ENCODE data around the gene OTUB1. TPM values are rescaled to one million over a fixed set of nuclear protein-coding genes. Genes with fewer than 3 reads are reported as not detected.

Gene OTUB1
- total RNA-seq, 1 experiment from 2014 or later, result 136 TPM

DNA sequence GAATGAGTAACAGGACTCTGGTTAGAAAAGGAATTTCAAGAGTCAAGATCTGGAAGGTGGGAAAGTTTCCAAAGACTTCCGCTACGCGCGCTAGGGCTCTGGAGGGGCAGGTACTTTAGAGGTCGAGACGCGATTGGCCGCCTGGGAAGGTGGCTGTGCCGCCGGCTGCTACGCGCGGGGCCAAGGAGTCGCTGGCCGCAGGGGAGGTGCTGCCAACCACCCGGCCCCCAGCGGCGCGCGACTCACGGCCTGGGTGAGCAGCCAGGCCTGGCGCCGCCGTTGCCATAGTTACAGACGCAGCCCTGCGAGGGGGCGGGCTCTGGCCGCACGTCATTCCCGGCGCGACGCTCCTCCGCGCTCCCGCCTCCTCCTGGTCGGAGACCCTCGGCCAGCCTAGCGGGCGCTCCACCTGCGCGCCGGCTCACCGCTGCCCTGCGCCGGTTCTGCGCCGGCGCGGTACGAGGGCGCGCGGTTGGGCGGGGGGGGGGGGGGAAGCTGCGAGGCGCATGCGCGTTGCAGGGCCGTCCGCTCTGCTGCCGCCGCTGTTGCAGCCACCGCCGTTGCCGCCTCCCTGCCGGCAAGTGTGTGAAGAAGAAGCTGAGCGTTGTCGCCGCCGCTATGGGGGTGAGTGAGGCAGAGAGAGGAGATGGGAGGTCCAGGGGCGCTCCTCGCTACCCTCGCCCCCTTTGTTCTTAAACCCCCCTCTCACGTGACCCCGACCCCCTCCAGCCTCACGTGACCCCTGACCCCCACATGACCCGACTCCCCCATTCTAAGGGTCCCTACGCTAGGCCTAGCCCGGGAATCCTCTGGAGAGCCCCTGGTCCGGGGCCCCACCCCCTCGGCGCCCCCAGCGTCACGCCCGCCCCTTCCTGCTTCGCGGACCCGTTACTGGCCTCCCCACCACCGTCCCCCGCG, 47.5 kb upstream of the OTUB1 start, which contains the start of gene NAA40:
Gene NAA40, plus strand, starts transcription at position 524 of the 918 bp plus-strand sequence. Its CDS starts 95 bp downstream, at position 619.
- Histone ChIP-seq H3K36me3 (ENCODE audit: insufficient read depth, low read length, poor library complexity, severe bottlenecking) (no peaks in the 10 kb centered on the region), H3K27me3 (replicated peaks; ENCODE audit: insufficient read depth, low read depth, low read length, poor library complexity) (no peaks in the 10 kb centered on the region), H3K4me3 (ENCODE audit: low read depth, low read length, poor library complexity, severe bottlenecking) (peak within 1 kb of the TSS; percentile 97), H3K4me1 (ENCODE audit: insufficient read depth, low read length, poor library complexity, severe bottlenecking) (peaks cover 7% of the 10 kb centered on the region), H3K9me3 (ENCODE audit: low read depth, low read length, poor library complexity, severe bottlenecking) (no peaks in the 10 kb centered on the region), H3K27ac (ENCODE audit: low read depth, low read length, poor library complexity, severe bottlenecking) (peak within 1 kb of the TSS; percentile 85)
- intact Hi-C loops (cut with micrococcal nuclease; ENCODE audit: unreplicated experiment), result no loop called here
- POLR2A ChIA-PET (ENCODE audit: low non-redundant PET), result interaction anchor here (0.6 kb wide), 1 partner anchor 1097 kb away, joined by 3 read pairs; no protein-coding TSS in a partner anchor
- CTCF ChIA-PET, result interaction anchor here (0.8 kb wide), 1 partner anchor 354 kb away, joined by 7 read pairs; no protein-coding TSS in a partner anchor
- peak; percentile 97 for DNase-seq (ENCODE audit: low spot score)
- no TSS peak for BruUV-seq (replicated peaks)
- no peak for TF ChIP-seq EZH2 (IDR thresholded peaks at IDR 0.05; ENCODE audit: borderline replicate concordance, low read depth, low read length, poor library complexity, severe bottlenecking)

- Histone ChIP-seq H3K4me1 (ENCODE audit: insufficient read depth, low read length, poor library complexity, severe bottlenecking) (peaks cover 7% of the 10 kb centered on the region), H3K27me3 (replicated peaks; ENCODE audit: insufficient read depth, low read depth, low read length, poor library complexity) (no peaks in the 10 kb centered on the region), H3K27ac (ENCODE audit: low read depth, low read length, poor library complexity, severe bottlenecking) (peak overlapping the region; percentile 85), H3K4me3 (ENCODE audit: low read depth, low read length, poor library complexity, severe bottlenecking) (peak overlapping the region; percentile 97), H3K9me3 (ENCODE audit: low read depth, low read length, poor library complexity, severe bottlenecking) (no peaks in the 10 kb centered on the region), H3K36me3 (ENCODE audit: insufficient read depth, low read length, poor library complexity, severe bottlenecking) (no peaks in the 10 kb centered on the region)
- no TSS peak for BruUV-seq (replicated peaks)
- ChIA-PET POLR2A (ENCODE audit: low non-redundant PET) (no interaction called here), CTCF (interaction anchor here (0.8 kb wide), 1 partner anchor 353 kb away, joined by 7 read pairs; no protein-coding TSS in a partner anchor)
- peak; percentile 38 for DNase-seq (ENCODE audit: low spot score)
- intact Hi-C loops (cut with micrococcal nuclease; ENCODE audit: unreplicated experiment), result no loop called here
- no peak for TF ChIP-seq EZH2 (IDR thresholded peaks at IDR 0.05; ENCODE audit: borderline replicate concordance, low read depth, low read length, poor library complexity, severe bottlenecking)
- TF ChIP-seq, protein P1, sequence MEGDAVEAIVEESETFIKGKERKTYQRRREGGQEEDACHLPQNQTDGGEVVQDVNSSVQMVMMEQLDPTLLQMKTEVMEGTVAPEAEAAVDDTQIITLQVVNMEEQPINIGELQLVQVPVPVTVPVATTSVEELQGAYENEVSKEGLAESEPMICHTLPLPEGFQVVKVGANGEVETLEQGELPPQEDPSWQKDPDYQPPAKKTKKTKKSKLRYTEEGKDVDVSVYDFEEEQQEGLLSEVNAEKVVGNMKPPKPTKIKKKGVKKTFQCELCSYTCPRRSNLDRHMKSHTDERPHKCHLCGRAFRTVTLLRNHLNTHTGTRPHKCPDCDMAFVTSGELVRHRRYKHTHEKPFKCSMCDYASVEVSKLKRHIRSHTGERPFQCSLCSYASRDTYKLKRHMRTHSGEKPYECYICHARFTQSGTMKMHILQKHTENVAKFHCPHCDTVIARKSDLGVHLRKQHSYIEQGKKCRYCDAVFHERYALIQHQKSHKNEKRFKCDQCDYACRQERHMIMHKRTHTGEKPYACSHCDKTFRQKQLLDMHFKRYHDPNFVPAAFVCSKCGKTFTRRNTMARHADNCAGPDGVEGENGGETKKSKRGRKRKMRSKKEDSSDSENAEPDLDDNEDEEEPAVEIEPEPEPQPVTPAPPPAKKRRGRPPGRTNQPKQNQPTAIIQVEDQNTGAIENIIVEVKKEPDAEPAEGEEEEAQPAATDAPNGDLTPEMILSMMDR (conservative IDR thresholded peaks at IDR 0.05; ENCODE audit: low read depth, low read length), result no peak
Measured at GRCh38 chr11:63939397-63939891, 46.8 kb upstream of the OTUB1 start.

- no peak for TF ChIP-seq EZH2 (IDR thresholded peaks at IDR 0.05; ENCODE audit: borderline replicate concordance, low read depth, low read length, poor library complexity, severe bottlenecking)
- TF ChIP-seq, protein P1 (conservative IDR thresholded peaks at IDR 0.05; ENCODE audit: low read depth, low read length), result no peak
- ChIA-PET CTCF (no interaction called here), POLR2A (ENCODE audit: low non-redundant PET) (no interaction called here)
- no peaks in the 10 kb centered on the region for H3K9me3 ChIP-seq (ENCODE audit: low read depth, low read length, poor library complexity, severe bottlenecking)
- no peak for DNase-seq (ENCODE audit: low spot score)
- H3K27me3 ChIP-seq (replicated peaks; ENCODE audit: insufficient read depth, low read depth, low read length, poor library complexity), result no peaks in the 10 kb centered on the region
- H3K27ac ChIP-seq (ENCODE audit: low read depth, low read length, poor library complexity, severe bottlenecking), result peak overlapping the region; percentile 30
- no peak overlapping the region for H3K4me3 ChIP-seq (ENCODE audit: low read depth, low read length, poor library complexity, severe bottlenecking)
- TSS peak; percentile 52 for BruUV-seq (replicated peaks)
- H3K36me3 ChIP-seq (ENCODE audit: insufficient read depth, low read length, poor library complexity, severe bottlenecking), result no peaks in the 10 kb centered on the region
- H3K4me1 ChIP-seq (ENCODE audit: insufficient read depth, low read length, poor library complexity, severe bottlenecking), result peaks cover 14% of the 10 kb centered on the region
- intact Hi-C loops (cut with micrococcal nuclease; ENCODE audit: unreplicated experiment), result no loop called here
Measured at GRCh38 chr11:63940786-63941185, 45.5 kb upstream of the OTUB1 start.

Data from A673 (cell line).